Non-pigmented ciliary epithelial cell (primary cell): ENCODE measurements around the gene NRTN.
"Not testable (repeated sequence)": the region's sequence is repeated elsewhere in the genome, so short reads cannot be mapped to it uniquely, and the experiment has no call there.

Experiments
- DNase-seq: peaks from one replicate; pipeline ENCODE4 v3.0.0-alpha.2; 2010; ENCODE audit warnings: low read depth

NRTN gene

DNA sequence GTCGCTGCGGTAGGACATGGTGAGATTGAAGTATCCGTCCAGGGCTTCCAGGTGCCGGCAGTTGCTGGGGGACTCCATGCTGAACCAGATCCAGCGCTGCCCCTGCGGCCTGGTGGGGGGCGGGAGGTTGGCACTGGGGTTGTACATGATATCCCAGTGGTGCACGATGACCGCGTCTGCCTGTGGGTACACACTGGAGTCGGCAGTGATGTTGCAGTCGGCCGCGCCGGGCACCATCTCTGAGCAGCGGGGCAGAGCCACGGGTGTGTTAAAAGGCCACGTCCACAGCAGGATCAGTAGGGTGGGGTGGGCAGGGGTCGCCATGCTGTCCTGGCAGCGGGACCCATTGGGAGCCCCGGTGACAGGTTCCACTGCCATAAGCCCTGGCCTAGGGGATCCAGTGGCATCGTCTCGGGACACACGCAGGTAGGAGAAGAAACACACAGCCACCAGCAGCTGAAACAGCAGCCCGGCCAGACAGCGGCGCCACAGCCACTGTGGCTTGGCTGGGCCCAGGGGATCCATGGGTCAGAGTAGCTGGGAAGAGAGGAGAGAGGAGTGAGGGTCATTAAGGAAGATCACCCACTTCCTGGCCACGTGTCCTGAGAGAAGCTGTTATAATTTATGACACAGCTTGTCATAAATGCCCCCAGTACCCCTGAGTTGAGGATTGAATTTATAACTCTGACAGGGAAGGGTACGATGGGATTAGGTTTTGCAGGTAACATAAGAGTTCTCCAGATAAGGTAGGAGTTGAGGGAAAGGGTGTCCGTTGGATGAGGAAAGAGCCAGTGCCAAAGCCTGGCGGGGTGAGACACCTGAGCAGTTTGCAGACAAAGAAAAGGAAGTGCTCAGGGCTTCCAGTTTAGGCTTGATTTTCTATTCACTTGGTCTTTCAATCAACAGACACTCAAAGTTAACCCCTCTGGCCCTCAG lies 62.6 kb downstream of the NRTN start:
- DNase-seq, result no peak

DNA sequence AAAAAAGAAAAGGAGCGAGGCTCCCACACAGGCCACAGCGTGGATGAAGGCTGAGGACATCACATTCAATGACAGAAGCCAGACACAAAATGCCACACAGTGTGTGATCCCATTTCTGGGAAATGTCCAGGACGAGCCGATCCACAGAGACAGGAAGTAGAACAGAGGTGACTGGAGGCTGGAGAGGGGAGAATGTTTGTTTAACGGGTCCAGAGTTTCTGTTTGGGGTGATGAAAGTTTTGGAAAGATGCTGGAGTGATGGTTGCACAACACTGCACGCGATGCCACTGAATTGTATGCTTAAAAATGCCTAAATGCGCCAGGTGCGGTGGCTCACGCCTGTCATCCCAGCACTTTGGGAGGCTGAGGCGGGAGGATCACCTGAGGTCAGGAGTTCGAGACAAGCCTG lies 66.1 kb downstream of the NRTN start:
- no peak for DNase-seq

DNA sequence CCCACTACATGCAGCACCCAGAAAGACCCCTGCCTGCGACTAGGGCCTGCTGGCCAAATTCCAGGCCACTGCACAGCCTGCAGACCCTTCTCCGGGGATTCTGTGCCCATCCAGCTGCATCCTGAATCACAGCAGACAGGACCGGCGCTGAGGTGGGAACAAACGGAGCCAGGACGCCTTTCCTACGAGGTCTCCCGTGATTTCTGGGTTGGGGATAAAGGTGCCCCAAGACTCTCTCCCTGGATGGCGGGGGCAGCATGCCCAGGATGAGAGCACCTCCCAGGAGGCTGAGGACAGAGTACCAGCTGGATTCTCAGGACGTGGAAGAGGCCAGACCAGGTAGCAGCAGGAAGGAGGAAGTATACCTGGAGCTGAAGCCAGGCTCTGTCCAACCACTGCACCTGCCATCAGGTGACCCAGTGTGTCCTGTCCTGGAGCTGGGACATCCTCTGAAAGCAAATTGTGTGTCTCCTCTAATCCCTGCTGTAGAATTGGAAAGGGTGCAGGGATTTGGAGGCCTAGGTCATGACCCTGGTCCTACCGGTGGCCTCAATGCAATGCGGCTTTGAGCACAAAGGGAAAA lies 68.8 kb downstream of the NRTN start:
- no peak for DNase-seq

DNA sequence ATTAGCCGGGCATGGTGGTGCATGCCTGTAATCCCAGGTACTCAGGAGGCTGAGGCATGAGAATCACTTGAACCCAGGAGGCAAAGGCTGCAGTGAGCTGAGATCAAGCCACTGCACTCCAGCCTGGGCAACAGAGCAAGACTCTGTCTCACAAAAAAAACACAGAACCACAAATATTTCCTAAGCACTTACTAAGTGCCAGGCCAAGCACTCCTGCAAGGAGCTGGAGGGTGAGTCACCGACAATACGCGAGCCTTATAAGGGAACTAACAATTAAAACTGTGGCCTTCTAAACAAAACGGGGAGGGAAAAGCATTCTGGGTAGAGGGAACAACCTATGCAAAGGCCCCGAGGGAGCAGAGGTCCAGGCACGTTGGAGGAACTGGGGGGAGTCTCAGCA lies 69.6 kb downstream of the NRTN start:
- DNase-seq, result not testable (repeated sequence)

DNA sequence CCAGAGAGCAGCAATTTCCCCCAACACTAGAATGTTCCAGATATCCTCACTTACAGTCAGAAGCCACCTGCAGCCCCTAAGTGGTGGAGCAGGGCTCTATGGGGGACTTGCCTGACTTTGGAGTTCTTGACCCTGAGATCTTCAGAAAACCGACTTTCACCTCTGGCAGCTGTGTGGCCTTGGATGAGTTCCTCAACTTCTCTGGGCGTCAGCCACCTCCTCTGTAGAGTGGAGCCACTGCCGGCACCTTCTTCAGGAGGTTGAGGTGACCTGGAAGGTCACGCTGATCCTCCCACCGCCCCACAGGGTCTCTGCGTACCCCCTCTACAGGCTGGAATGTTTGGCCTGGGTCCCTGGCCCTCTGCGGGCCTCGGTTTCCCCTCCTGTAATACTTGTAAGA lies 72.6 kb downstream of the NRTN start:
- no peak for DNase-seq

DNA sequence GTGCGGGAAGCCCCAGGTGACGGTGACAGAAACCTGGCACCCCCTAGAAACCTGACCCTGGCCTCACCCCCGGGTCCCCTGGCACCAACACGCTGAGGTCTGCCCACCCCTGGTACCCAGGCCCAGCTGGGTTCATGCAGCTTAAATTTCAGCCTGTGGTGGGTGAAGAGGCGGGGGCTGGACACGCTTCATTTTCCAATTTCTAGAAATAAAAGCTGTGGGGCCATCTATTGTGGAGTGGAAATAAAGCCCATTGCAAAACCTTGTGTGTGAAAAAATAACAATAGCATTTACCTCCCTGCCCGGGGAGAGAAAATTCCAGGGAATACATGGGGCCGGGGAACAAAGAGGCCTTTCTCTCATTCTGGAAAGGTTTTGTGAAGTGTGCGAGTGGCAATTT lies 73.0 kb downstream of the NRTN start:
- DNase-seq, result no peak
